Measurements from ENCODE around the gene LGR4.

DNA sequence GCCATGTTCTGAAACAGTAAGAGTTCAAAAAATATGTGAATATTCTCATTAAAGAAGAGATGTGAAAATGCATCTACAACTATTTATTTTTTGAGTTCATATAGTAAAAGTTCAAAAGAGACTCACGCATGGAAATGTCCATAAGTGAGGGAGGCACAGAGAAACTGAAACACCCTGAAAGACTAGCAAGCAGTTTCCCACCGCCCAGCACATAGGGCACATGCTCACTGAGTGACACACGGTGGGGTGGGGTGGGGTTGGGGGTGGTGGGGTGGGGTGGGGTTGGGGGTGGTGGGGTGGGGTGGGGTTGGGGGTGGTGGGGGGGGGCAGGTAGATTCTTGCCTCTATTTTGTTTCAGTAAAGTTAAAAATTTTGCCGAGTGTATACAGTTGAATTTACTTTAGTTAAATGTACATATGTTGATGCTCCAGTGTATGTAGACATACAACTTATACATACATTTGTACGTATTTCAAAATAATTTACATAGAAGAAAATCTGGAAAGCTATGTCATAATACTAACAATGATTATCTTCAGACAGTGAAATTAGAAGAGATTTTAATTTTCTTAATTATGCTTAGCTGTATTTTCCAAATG is 115.9 kb downstream of the LGR4 start:
- TF ChIP-seq EZH2phosphoT487 (IDR thresholded peaks at IDR 0.05; ENCODE audit: insufficient read depth, low read depth) (no peak), EZH2 (IDR thresholded peaks at IDR 0.05; ENCODE audit: insufficient read depth, poor library complexity, severe bottlenecking) (no peak)
